CD14-positive monocyte (primary cell): ENCODE data around the gene GNAS-AS1. TPM values are rescaled to one million over a fixed set of nuclear protein-coding genes. Genes with fewer than 3 reads are reported as not detected.

ENCODE experiments used
- DNase-seq, 3 donors: peaks; one replicate each; pipeline ENCODE4 v3.0.0-alpha.2; 2011 to 2022
- H2AFZ ChIP-seq: 2 replicates; pipeline ENCODE4 v1.6.0; 2012; ENCODE audit warnings: mild to moderate bottlenecking, low read depth, low read length, inconsistent platforms; ENCODE audit not compliant: insufficient read depth, poor library complexity, severe bottlenecking
- H3K27ac ChIP-seq, 2 donors: 1 replicate in 1 of 2; 2 replicates in 1 of 2; pipeline ENCODE4 v1.5.1; 2012 to 2013; ENCODE audit warnings: low read length in 2 of 2, control low read depth in 1 of 2, inconsistent platforms in 1 of 2, low read depth in 1 of 2, mild to moderate bottlenecking in 1 of 2
- H3K27me3 ChIP-seq, 2 donors: one replicate each; pipeline versions ENCODE4 v1.6.0 to v1.6.1; 2011 to 2013; ENCODE audit warnings: low read length in 2 of 2; ENCODE audit not compliant: control insufficient read depth in 2 of 2, insufficient read depth in 2 of 2
- H3K36me3 ChIP-seq, 2 donors: replicated peaks in 1 of 2; 1 replicate in 1 of 2; 2 replicates in 1 of 2; pipeline versions ENCODE4 v1.5.1 to v1.6.1; 2012 to 2013; ENCODE audit warnings: low read length in 2 of 2, control low read depth in 1 of 2, inconsistent platforms in 1 of 2, mild to moderate bottlenecking in 1 of 2; ENCODE audit not compliant: insufficient read depth in 2 of 2, control insufficient read depth in 1 of 2
- H3K4me1 ChIP-seq, 2 donors: 1 replicate in 1 of 2; 2 replicates in 1 of 2; pipeline versions ENCODE4 v1.5.1 to v1.6.1; 2012 to 2013; ENCODE audit warnings: low read length in 2 of 2, control low read depth in 1 of 2, inconsistent platforms in 1 of 2, mild to moderate bottlenecking in 1 of 2, moderate library complexity in 1 of 2; ENCODE audit not compliant: insufficient read depth in 2 of 2, control insufficient read depth in 1 of 2
- H3K4me2 ChIP-seq: replicated peaks from 2 replicates; pipeline ENCODE3; 2012; ENCODE audit warnings: low read length, moderate library complexity, mild to moderate bottlenecking; ENCODE audit not compliant: poor library complexity, severe bottlenecking; ENCODE audit errors: extremely low read depth
- H3K4me3 ChIP-seq, 3 experiments: fragments of 200-600 bp in 1 of 3; sonication (generic) in 1 of 3; replicated peaks in 1 of 3; 1 replicate in 2 of 3; 2 replicates in 1 of 3; pipeline ENCODE4 v1.5.1; 2011 to 2013; ENCODE audit warnings: low read length in 3 of 3, mild to moderate bottlenecking in 3 of 3, control low read depth in 2 of 3, low read depth in 2 of 3, inconsistent platforms in 1 of 3, moderate library complexity in 1 of 3
- H3K79me2 ChIP-seq: 2 replicates; pipeline ENCODE4 v1.6.0; 2012; ENCODE audit warnings: mild to moderate bottlenecking, control low read depth, inconsistent platforms, low read length, moderate library complexity; ENCODE audit not compliant: insufficient read depth
- H3K9ac ChIP-seq: 2 replicates; pipeline ENCODE4 v1.6.0; 2017; ENCODE audit warnings: low read length, mild to moderate bottlenecking; ENCODE audit not compliant: insufficient read depth, poor library complexity, severe bottlenecking
- H3K9me3 ChIP-seq, 2 donors: replicated peaks in 1 of 2; 1 replicate in 1 of 2; 2 replicates in 1 of 2; pipeline versions ENCODE4 v1.5.1 to v1.6.1; 2012 to 2013; ENCODE audit warnings: low read length in 2 of 2, control low read depth in 1 of 2; ENCODE audit not compliant: control insufficient read depth in 1 of 2, insufficient read depth in 1 of 2
- H4K20me1 ChIP-seq: 2 replicates; pipeline ENCODE4 v1.6.0; 2012; ENCODE audit warnings: mild to moderate bottlenecking, low read length, control low read depth, moderate library complexity; ENCODE audit not compliant: insufficient read depth
- H3K27ac Mint-ChIP-seq, 7 donors: one replicate each; pipeline ENCODE4 v1.8.0; 2020; ENCODE audit warnings: mild to moderate bottlenecking in 7 of 7, mixed read lengths in 7 of 7, moderate library complexity in 6 of 7, inconsistent platforms in 2 of 7
- H3K27me3 Mint-ChIP-seq, 3 donors: one replicate each; pipeline ENCODE4 v1.8.0; 2021 to 2022; ENCODE audit warnings: low read depth in 3 of 3, mild to moderate bottlenecking in 3 of 3, mixed read lengths in 3 of 3, moderate library complexity in 3 of 3, inconsistent platforms in 1 of 3
- H3K36me3 Mint-ChIP-seq, 2 donors: one replicate each; pipeline ENCODE4 v1.8.0; 2020; ENCODE audit warnings: mixed read lengths in 2 of 2, inconsistent platforms in 1 of 2, mild to moderate bottlenecking in 1 of 2
- H3K4me1 Mint-ChIP-seq: one replicate; pipeline ENCODE4 v1.8.0; 2020; ENCODE audit warnings: mild to moderate bottlenecking, mixed read lengths
- H3K4me3 Mint-ChIP-seq, 2 donors: one replicate each; pipeline ENCODE4 v1.8.0; 2020; ENCODE audit warnings: mild to moderate bottlenecking in 2 of 2, mixed read lengths in 2 of 2, moderate library complexity in 1 of 2
- H3K9me3 Mint-ChIP-seq, 7 donors: one replicate each; pipeline ENCODE4 v1.8.0; 2020 to 2022; ENCODE audit warnings: mixed read lengths in 7 of 7, mild to moderate bottlenecking in 6 of 7, moderate library complexity in 6 of 7, inconsistent platforms in 2 of 7
- CTCF ChIP-seq: fragments of 200-600 bp; IDR thresholded peaks from one replicate; pipeline ENCODE4 v1.8.0; 2022; ENCODE audit warnings: antibody characterized with exemption, mild to moderate bottlenecking
- WGBS: methylation state at CpG from one replicate; pipeline ENCODE4 v1.1.5; 2013; ENCODE audit warnings: missing lambda C conversion rate; ENCODE audit not compliant: insufficient coverage; 5-methylcytosine and 5-hydroxymethylcytosine counted together
- intact Hi-C, 2 donors: fragments of 100-400 bp; cut with micrococcal nuclease; formaldehyde crosslinking; loops; one replicate each; pipeline versions ENCODE4 v1.15.0 to v1.15.1; 2023
- polyA plus RNA-seq, 3 donors: library from polyadenylated mRNA; depleted of rRNA in 1 of 3; unstranded in 2 of 3; stranded (reverse) in 1 of 3; fragments of 300-500 nt in 2 of 3; fragments of >200 nt in 1 of 3; fragmentation: Illumina TruSeq in 2 of 3; gene quantifications; 1 replicate in 2 of 3; 2 replicates in 1 of 3; pipeline ENCODE4 v1.2.3, GENCODE V29; 2012 to 2021

GNAS-AS1 gene
- polyA plus RNA-seq, 3 donors: not detected

- H3K36me3 Mint-ChIP-seq: peaks cover 0 to 4% of the 10 kb centered on the region in 2 donors
- H3K27me3 Mint-ChIP-seq: peaks cover 78 to 98% (median 88%) of the 10 kb centered on the region in 3 donors
- no peak overlapping the region for H3K27ac ChIP-seq
- intact Hi-C loops: loop anchor here in 1 of 2 donors (10.0 kb wide), 1 partner anchor 211 kb away; no protein-coding TSS in a partner anchor
- no peaks in the 10 kb centered on the region for H3K4me1 ChIP-seq
- H3K9me3 ChIP-seq: peaks cover 44 to 46% of the 10 kb centered on the region in 2 donors
- H3K79me2 ChIP-seq: no peaks in the 10 kb centered on the region
- no peaks in the 10 kb centered on the region for H4K20me1 ChIP-seq
- H3K36me3 ChIP-seq: no peaks in the 10 kb centered on the region
- no peak overlapping the region for H2AFZ ChIP-seq
- H3K27me3 ChIP-seq: peaks cover 32 to 96% of the 10 kb centered on the region in 2 donors
- H3K9me3 Mint-ChIP-seq: peaks cover 10 to 45% (median 27%) of the 10 kb centered on the region in 7 donors
- H3K9ac ChIP-seq: no peak overlapping the region
- peak overlapping the region in 1 of 2 donors; percentile 81 for H3K4me3 Mint-ChIP-seq
- 39% methylated on average over 46 of the region's 57 CpGs for WGBS
- no peak for TF ChIP-seq CTCF
- no peak overlapping the region for H3K4me3 ChIP-seq
- DNase-seq: no peak
- H3K27ac Mint-ChIP-seq: no peak overlapping the region
- peaks cover 8% of the 10 kb centered on the region for H3K4me1 Mint-ChIP-seq
- H3K4me2 ChIP-seq: no peak overlapping the region
Measured at GRCh38 chr20:58855506-58856389, 5.0 kb upstream of the GNAS-AS1 start.

DNA sequence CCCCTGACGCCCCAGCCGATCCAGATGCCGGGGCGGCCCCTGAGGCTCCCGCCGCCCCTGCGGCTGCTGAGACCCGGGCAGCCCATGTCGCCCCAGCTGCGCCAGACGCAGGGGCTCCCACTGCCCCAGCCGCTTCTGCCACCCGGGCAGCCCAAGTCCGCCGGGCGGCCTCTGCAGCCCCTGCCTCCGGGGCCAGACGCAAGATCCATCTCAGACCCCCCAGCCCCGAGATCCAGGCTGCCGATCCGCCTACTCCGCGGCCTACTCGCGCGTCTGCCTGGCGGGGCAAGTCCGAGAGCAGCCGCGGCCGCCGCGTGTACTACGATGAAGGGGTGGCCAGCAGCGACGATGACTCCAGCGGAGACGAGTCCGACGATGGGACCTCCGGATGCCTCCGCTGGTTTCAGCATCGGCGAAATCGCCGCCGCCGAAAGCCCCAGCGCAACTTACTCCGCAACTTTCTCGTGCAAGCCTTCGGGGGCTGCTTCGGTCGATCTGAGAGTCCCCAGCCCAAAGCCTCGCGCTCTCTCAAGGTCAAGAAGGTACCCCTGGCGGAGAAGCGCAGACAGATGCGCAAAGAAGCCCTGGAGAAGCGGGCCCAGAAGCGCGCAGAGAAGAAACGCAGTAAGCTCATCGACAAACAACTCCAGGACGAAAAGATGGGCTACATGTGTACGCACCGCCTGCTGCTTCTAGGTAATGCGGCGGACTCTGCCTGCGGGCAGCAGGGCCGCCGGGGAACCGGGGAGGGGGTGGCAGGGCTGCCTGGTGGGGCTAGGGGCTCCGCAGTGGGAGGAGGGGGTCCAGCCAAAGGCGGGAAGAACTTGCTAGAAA is 4.2 kb upstream of the GNAS-AS1 start:
- Histone ChIP-seq H3K27ac (no peak overlapping the region), H3K4me1 (no peaks in the 10 kb centered on the region), H3K36me3 (no peaks in the 10 kb centered on the region), H4K20me1 (no peaks in the 10 kb centered on the region), H3K79me2 (no peaks in the 10 kb centered on the region), H3K4me3 (no peak overlapping the region), H3K27me3 (peaks cover 32 to 97% of the 10 kb centered on the region in 2 donors), H3K9me3 (peaks cover 47 to 49% of the 10 kb centered on the region in 2 donors), H2AFZ (no peak overlapping the region), H3K4me2 (no peak overlapping the region), H3K9ac (no peak overlapping the region)
- H3K27ac Mint-ChIP-seq: no peak overlapping the region
- DNase-seq: no peak
- TF ChIP-seq CTCF: no peak
- WGBS: 45% methylated on average over 75 of the region's 75 CpGs
- H3K4me3 Mint-ChIP-seq: peak overlapping the region in 1 of 2 donors; percentile 21
- H3K36me3 Mint-ChIP-seq: peaks cover 0 to 4% of the 10 kb centered on the region in 2 donors
- peaks cover 10 to 47% (median 29%) of the 10 kb centered on the region in 7 donors for H3K9me3 Mint-ChIP-seq
- H3K4me1 Mint-ChIP-seq: peaks cover 11% of the 10 kb centered on the region
- H3K27me3 Mint-ChIP-seq: peaks cover 83 to 99% (median 93%) of the 10 kb centered on the region in 3 donors
- intact Hi-C loops: loop anchor here in 1 of 2 donors (10.0 kb wide), 1 partner anchor 210 kb away; no protein-coding TSS in a partner anchor
